Body of pancreas (tissue), 4 donors: ENCODE results near the gene CRK. TPM values are rescaled to one million over a fixed set of nuclear protein-coding genes. Genes with fewer than 3 reads are reported as not detected.
A peak's percentile ranks its signal among the peaks of the same experiment; 100 is the strongest.

Experiments
- ATAC-seq: fragments of 150-250 bp; one replicate; pipeline ENCODE4 v1.9.1; 2016
- DNase-seq, 4 donors: peaks; one replicate each; pipeline ENCODE4 v3.0.0-alpha.2; 2019
- H3K27ac ChIP-seq, 4 donors: fragments of 200-600 bp; sonication (generic); 1 replicate in 3 of 4; 2 replicates in 1 of 4; pipeline versions ENCODE4 v1.5.1 to v1.6.1; 2016 to 2019; ENCODE audit warnings: mild to moderate bottlenecking in 1 of 4, mixed read lengths in 1 of 4, moderate library complexity in 1 of 4
- H3K27me3 ChIP-seq, 2 donors: fragments of 200-600 bp; sonication (generic); one replicate each; pipeline ENCODE4 v1.6.0; 2016; ENCODE audit warnings: mild to moderate bottlenecking in 1 of 2
- H3K36me3 ChIP-seq, 2 donors: fragments of 200-600 bp; sonication (generic); replicated peaks in 1 of 2; 2 replicates each; pipeline ENCODE4 v1.5.1; 2016; ENCODE audit warnings: low read depth in 2 of 2; ENCODE audit not compliant: insufficient read depth in 1 of 2
- H3K4me1 ChIP-seq: fragments of 200-600 bp; sonication (generic); one replicate; pipeline ENCODE4 v1.6.0; 2016
- H3K4me3 ChIP-seq, 2 donors: fragments of 200-600 bp; sonication (generic); 1 replicate in 1 of 2; 2 replicates in 1 of 2; pipeline ENCODE4 v1.5.1; 2016 to 2019
- H3K9me3 ChIP-seq, 3 donors: fragments of 200-600 bp; sonication (generic); 1 replicate in 2 of 3; 2 replicates in 1 of 3; pipeline ENCODE4 v1.5.1; 2016
- POLR2A ChIP-seq, 3 donors: fragments of 450-650 bp; IDR thresholded peaks; one replicate each; pipeline ENCODE4 v1.6.1; 2016; ENCODE audit warnings: antibody characterized with exemption in 3 of 3, mild to moderate bottlenecking in 2 of 3
- WGBS, 2 donors: methylation state at CpG; one replicate each; pipeline ENCODE4 v1.1.5; 2017; 5-methylcytosine and 5-hydroxymethylcytosine counted together
- intact Hi-C: fragments of 100-400 bp; cut with DNase I; formaldehyde crosslinking; loops from one replicate; pipeline ENCODE4 v1.15.1; 2023
- total RNA-seq, 2 donors: library from RNA; depleted of rRNA; stranded (reverse); fragments of >200 nt; gene quantifications; one replicate each; pipeline ENCODE4 v1.1.0, GENCODE V29; 2016
- TF ChIP-seq, protein P1 (sequence below), 7 experiments: fragments of 450-650 bp in 4 of 7; fragments of 200-600 bp in 3 of 7; sonication (generic) in 3 of 7; IDR thresholded peaks; one replicate each; pipeline ENCODE4 v1.5.1; 2016 to 2019; ENCODE audit warnings: antibody characterized with exemption in 7 of 7

The CRK gene
- total RNA-seq, 2 donors from 2014 or later: 27.7 to 35.5 TPM

DNA sequence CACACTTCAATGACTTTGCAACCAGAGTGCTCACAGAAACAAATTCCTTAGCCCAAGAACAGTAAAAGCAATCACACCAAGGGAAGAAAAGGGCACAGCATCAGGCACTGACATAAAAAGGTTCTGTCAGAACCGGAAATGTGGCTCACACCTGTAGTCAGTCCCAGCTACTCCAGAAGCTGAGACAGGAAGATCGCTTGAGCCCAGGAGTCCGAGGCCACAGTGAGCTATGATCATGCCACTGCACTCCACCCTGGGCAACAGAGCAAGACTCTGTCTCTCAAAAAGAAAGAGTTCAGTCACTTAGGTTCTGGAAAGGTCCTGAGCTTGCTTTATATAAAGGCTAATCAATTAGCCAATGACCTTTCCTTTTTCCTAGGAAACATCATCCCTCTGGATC, 78.7 kb downstream of the CRK start:
- DNase-seq (no peak), ATAC-seq (no peak)
- no peaks in the 10 kb centered on the region for H3K9me3 ChIP-seq
- no peaks in the 10 kb centered on the region for H3K27me3 ChIP-seq
- H3K4me3 ChIP-seq: no peak overlapping the region
- 47 to 51% methylated on average over 3 of the region's 3 CpGs for WGBS, 2 donors
- TF ChIP-seq, protein P1, sequence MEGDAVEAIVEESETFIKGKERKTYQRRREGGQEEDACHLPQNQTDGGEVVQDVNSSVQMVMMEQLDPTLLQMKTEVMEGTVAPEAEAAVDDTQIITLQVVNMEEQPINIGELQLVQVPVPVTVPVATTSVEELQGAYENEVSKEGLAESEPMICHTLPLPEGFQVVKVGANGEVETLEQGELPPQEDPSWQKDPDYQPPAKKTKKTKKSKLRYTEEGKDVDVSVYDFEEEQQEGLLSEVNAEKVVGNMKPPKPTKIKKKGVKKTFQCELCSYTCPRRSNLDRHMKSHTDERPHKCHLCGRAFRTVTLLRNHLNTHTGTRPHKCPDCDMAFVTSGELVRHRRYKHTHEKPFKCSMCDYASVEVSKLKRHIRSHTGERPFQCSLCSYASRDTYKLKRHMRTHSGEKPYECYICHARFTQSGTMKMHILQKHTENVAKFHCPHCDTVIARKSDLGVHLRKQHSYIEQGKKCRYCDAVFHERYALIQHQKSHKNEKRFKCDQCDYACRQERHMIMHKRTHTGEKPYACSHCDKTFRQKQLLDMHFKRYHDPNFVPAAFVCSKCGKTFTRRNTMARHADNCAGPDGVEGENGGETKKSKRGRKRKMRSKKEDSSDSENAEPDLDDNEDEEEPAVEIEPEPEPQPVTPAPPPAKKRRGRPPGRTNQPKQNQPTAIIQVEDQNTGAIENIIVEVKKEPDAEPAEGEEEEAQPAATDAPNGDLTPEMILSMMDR (IDR thresholded peaks at IDR 0.05): no peak
- intact Hi-C loops: no loop called here
- H3K4me1 ChIP-seq: peaks cover 86% of the 10 kb centered on the region
- H3K27ac ChIP-seq: peak overlapping the region in 2 of 4 donors; percentile 33 to 45
- H3K36me3 ChIP-seq: no peaks in the 10 kb centered on the region

DNA sequence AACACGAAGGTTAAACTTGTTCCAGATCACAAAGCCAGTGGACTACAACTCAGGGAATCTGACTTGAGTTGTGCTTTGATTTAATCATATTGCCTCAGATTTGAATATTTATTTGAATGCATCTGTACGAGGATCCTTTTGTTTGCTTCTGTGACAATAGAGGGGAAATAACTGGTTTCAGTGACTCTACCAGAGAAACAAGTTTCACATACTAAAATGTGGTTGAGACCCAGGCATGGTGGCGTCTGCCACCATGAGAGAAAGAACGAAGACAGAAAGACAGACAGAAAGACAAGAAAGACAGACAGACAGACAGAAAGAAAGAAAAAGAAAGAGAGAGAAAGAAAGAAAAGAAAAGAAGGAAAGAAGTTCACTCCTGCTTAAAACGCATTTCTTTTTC, 80.0 kb downstream of the CRK start:
- peak overlapping the region in 3 of 4 donors; percentile 33 to 45 (median 33) for H3K27ac ChIP-seq
- ATAC-seq: no peak
- DNase-seq: no peak
- TF ChIP-seq, protein P1 (IDR thresholded peaks at IDR 0.05): no peak
- no peak for TF ChIP-seq POLR2A (IDR thresholded peaks at IDR 0.05)
- H3K36me3 ChIP-seq: no peaks in the 10 kb centered on the region
- 34 to 44% methylated on average over 5 of the region's 5 CpGs for WGBS, 2 donors
- H3K4me3 ChIP-seq: no peak overlapping the region
- H3K27me3 ChIP-seq: no peaks in the 10 kb centered on the region
- intact Hi-C loops: no loop called here
- H3K4me1 ChIP-seq: peaks cover 80% of the 10 kb centered on the region
- H3K9me3 ChIP-seq: no peaks in the 10 kb centered on the region

DNA sequence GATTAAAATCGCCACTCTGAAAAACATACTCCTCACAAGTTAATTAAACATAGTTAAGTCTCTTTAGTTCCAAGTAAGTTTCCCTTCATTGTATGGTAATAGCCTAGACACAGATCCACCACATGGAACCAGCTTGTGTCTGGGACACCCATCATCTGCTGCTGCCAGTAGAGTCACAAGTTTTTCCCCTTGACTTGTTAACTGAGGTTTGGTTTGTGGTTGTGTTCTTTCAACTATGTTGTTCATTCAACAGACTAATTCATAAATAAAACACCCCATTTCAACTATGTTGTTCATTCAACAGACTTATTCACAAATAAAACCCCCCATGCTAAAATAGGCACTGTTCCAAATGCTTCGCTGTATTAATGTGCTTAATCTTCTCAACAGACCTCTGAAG, 80.4 kb downstream of the CRK start:
- TF ChIP-seq, protein P1 (IDR thresholded peaks at IDR 0.05): no peak
- no peak for TF ChIP-seq POLR2A (IDR thresholded peaks at IDR 0.05)
- H3K4me1 ChIP-seq: peaks cover 77% of the 10 kb centered on the region
- ATAC-seq: no peak

DNA sequence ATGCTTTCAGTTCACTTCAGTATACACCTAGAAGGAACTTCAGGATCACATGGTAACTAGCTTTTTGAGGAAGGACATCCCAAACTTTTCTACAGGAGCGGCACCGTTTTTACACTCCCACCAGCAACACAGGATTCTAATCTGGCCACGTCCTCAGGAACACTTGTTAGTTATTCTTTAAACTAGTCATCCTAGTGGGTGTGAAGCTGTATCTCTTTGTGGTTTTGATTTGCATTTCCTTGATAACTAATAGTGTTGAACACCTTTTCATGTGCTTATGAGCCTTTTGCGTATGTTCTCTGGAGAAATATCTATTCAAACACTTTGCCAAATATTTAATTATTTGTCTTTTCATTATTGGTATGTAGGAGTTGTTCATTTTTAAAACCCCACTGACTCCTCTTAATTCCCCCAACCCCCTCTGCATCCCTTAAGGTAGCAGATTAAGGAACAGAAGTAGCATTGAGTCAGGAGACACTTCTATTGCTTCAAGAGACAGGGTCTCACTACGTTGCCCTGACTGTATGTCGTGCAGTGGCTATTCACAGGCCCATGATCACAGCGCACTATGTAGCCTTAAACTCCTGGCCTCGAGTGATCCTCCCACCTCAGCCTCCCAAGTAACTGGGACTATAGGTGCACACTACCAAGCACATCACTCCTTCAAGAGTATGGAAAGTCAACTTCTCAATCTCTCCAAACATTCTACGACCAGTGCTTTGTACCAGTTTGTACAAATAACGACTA, 81.4 kb downstream of the CRK start:
- Histone ChIP-seq H3K36me3 (no peaks in the 10 kb centered on the region), H3K4me1 (peaks cover 71% of the 10 kb centered on the region), H3K4me3 (no peak overlapping the region), H3K27ac (peak overlapping the region in 2 of 4 donors; percentile 18 to 24), H3K9me3 (no peaks in the 10 kb centered on the region), H3K27me3 (no peaks in the 10 kb centered on the region)
- no peak for ATAC-seq
- TF ChIP-seq, protein P1 (IDR thresholded peaks at IDR 0.05): no peak
- TF ChIP-seq POLR2A (IDR thresholded peaks at IDR 0.05): no peak
- intact Hi-C loops: no loop called here
- no peak for DNase-seq
- WGBS, 2 donors: 52% methylated on average over 10 of the region's 10 CpGs

More for the DNA sequence above, 80.4 kb downstream of the CRK start:
- no peak for DNase-seq
- peak overlapping the region in 3 of 4 donors; percentile 26 to 45 (median 33) for H3K27ac ChIP-seq
- no peaks in the 10 kb centered on the region for H3K27me3 ChIP-seq
- no peaks in the 10 kb centered on the region for H3K36me3 ChIP-seq
- no peaks in the 10 kb centered on the region for H3K9me3 ChIP-seq
- intact Hi-C loops: no loop called here
- 26 to 33% methylated on average over 2 of the region's 2 CpGs for WGBS, 2 donors
- no peak overlapping the region for H3K4me3 ChIP-seq
